RWPE2 (cell line): ENCODE measurements around the gene NEK2.
"Not testable (repeated sequence)": the region's sequence is repeated elsewhere in the genome, so short reads cannot be mapped to it uniquely, and the experiment has no call there.

Experiments used
- ATAC-seq: fragments of 200-7000 bp; cut with Tn5 transposase; 3 replicates; pipeline ENCODE4 v1.9.1; 2021; ENCODE audit warnings: low read depth
- DNase-seq: peaks from one replicate; pipeline ENCODE4 v3.0.0-alpha.2; 2020; ENCODE audit warnings: low spot score
- H3K27ac ChIP-seq: fragments of 450-650 bp; 2 replicates; pipeline ENCODE4 v1.5.1; 2017; ENCODE audit warnings: mild to moderate bottlenecking; ENCODE audit not compliant: poor library complexity, severe bottlenecking
- H3K27me3 ChIP-seq: fragments of 250-450 bp; sonication (Bioruptor Pico); 2 replicates; pipeline ENCODE4 v1.5.1; 2021; ENCODE audit warnings: mild to moderate bottlenecking, moderate library complexity; ENCODE audit not compliant: insufficient read depth, poor library complexity, severe bottlenecking
- H3K36me3 ChIP-seq: fragments of 250-450 bp; sonication (Bioruptor Pico); 2 replicates; pipeline ENCODE4 v1.5.1; 2020; ENCODE audit warnings: low read depth, mild to moderate bottlenecking, moderate library complexity
- H3K4me1 ChIP-seq: fragments of 250-450 bp; sonication (Bioruptor Pico); 2 replicates; pipeline ENCODE4 v1.5.1; 2021; ENCODE audit warnings: mild to moderate bottlenecking, moderate library complexity; ENCODE audit not compliant: insufficient read depth, poor library complexity, severe bottlenecking
- H3K4me3 ChIP-seq: fragments of 250-450 bp; sonication (Bioruptor Pico); 2 replicates; pipeline ENCODE4 v1.5.1; 2021; ENCODE audit warnings: mild to moderate bottlenecking, moderate library complexity; ENCODE audit not compliant: severe bottlenecking
- H3K9me3 ChIP-seq: fragments of 250-450 bp; sonication (Bioruptor Pico); 2 replicates; pipeline ENCODE4 v1.5.1; 2021; ENCODE audit warnings: mild to moderate bottlenecking, moderate library complexity; ENCODE audit not compliant: severe bottlenecking
- CTCF ChIP-seq: fragments of 450-650 bp; IDR thresholded peaks from one replicate; pipeline ENCODE4 v1.5.1; 2017; ENCODE audit warnings: mild to moderate bottlenecking, moderate library complexity; ENCODE audit not compliant: poor library complexity, severe bottlenecking

NEK2 gene

GRCh38 chr1:211627259-211627658, 48.2 kb downstream of the NEK2 start:
- no peak overlapping the region for H3K27ac ChIP-seq

GRCh38 chr1:211625866-211626265, 49.6 kb downstream of the NEK2 start:
- H3K4me1 ChIP-seq, H3K27me3 ChIP-seq, DNase-seq, H3K36me3 ChIP-seq, H3K27ac ChIP-seq, H3K9me3 ChIP-seq, ATAC-seq, H3K4me3 ChIP-seq: not testable (repeated sequence)

More at GRCh38 chr1:211627259-211627658, 48.2 kb downstream of the NEK2 start:
- Histone ChIP-seq H3K27me3 (no peaks in the 10 kb centered on the region), H3K9me3 (no peaks in the 10 kb centered on the region), H3K4me3 (no peak overlapping the region), H3K4me1 (no peaks in the 10 kb centered on the region), H3K36me3 (no peaks in the 10 kb centered on the region)
- TF ChIP-seq CTCF: no peak
- DNase-seq (no peak), ATAC-seq (no peak)

GRCh38 chr1:211625040-211625439, 50.4 kb downstream of the NEK2 start:
- Histone ChIP-seq H3K36me3 (no peaks in the 10 kb centered on the region), H3K27ac (no peak overlapping the region), H3K9me3 (no peaks in the 10 kb centered on the region), H3K4me3 (no peak overlapping the region), H3K4me1 (no peaks in the 10 kb centered on the region), H3K27me3 (no peaks in the 10 kb centered on the region)
- DNase-seq (no peak), ATAC-seq (peak; percentile 52; the same call in 1 of the 3 replicates)
- TF ChIP-seq CTCF: no peak

GRCh38 chr1:211623515-211623914, 51.9 kb downstream of the NEK2 start:
- H3K9me3 ChIP-seq: no peaks in the 10 kb centered on the region
- H3K27me3 ChIP-seq: no peaks in the 10 kb centered on the region
- no peak overlapping the region for H3K4me3 ChIP-seq
- H3K27ac ChIP-seq: no peak overlapping the region
- ATAC-seq: no peak
- H3K36me3 ChIP-seq: no peaks in the 10 kb centered on the region
- TF ChIP-seq CTCF: no peak
- no peaks in the 10 kb centered on the region for H3K4me1 ChIP-seq
- DNase-seq: no peak

DNA sequence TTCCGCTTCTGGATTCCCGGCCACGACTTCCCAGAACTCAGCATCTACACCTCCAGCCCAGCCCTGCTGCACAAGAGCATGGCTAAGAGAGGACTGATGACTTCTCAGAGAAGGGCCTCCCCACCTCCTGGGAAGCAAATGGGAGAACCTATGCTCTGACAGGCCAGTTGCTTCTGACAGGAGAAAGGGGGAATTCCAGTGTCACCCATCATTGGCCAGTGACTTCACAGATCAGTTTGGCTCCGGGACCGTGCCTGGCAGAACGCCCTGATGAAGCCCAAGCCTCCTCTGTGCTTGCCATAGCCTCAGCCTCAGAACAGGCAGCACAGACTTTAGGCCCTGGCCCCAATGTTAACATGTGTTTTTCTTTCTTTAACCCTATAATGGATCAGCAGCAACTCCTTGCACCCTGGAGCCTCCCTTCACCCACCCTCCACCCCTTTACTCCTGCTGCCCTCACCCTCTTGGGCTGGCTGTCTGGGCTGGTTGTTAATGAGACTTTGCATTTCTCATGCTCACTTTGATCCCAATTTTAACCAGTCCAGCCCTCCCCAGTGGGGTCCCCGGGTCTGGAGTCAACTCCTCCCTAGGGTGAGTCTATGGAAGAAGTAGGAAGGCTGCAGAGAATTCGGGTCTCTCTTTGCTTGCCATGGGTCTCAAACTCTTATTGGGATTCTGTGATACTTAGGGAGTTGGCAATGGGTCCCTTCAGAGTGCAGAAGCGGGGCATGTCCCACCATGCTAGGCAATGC, 53.8 kb downstream of the NEK2 start:
- TF ChIP-seq CTCF: no peak
- DNase-seq (no peak), ATAC-seq (no peak)
- Histone ChIP-seq H3K4me1 (no peaks in the 10 kb centered on the region), H3K36me3 (no peaks in the 10 kb centered on the region), H3K9me3 (no peaks in the 10 kb centered on the region), H3K27ac (no peak overlapping the region), H3K27me3 (no peaks in the 10 kb centered on the region), H3K4me3 (no peak overlapping the region)
